Measurements from ENCODE around the gene CBLB.

DNA sequence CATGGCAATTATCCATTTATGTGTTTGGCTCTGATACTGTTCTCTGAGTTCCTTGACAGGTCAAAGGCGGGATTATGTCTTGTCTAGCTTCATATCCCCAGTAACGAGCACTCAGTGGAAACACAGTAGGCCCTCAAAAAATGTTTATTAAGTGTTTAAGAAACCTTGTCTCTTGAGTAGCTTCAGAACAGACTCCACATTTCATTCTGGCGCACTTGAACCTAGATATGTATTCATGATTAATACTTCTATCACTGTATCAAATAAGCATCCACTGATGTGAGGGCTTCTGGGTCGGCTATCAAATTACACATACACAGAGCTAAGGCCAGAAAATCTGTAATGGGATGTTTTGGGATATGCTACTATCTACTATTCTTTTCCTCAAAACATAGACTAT is 4.6 kb downstream of the CBLB start:
- TF ChIP-seq, protein P1, sequence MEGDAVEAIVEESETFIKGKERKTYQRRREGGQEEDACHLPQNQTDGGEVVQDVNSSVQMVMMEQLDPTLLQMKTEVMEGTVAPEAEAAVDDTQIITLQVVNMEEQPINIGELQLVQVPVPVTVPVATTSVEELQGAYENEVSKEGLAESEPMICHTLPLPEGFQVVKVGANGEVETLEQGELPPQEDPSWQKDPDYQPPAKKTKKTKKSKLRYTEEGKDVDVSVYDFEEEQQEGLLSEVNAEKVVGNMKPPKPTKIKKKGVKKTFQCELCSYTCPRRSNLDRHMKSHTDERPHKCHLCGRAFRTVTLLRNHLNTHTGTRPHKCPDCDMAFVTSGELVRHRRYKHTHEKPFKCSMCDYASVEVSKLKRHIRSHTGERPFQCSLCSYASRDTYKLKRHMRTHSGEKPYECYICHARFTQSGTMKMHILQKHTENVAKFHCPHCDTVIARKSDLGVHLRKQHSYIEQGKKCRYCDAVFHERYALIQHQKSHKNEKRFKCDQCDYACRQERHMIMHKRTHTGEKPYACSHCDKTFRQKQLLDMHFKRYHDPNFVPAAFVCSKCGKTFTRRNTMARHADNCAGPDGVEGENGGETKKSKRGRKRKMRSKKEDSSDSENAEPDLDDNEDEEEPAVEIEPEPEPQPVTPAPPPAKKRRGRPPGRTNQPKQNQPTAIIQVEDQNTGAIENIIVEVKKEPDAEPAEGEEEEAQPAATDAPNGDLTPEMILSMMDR (IDR thresholded peaks at IDR 0.05): no peak
- TF ChIP-seq POLR2AphosphoS5 (IDR thresholded peaks at IDR 0.05; ENCODE audit: low read depth, low read length): no peak
